Measurements from ENCODE around the gene FOXP4. TPM values are rescaled to one million over a fixed set of nuclear protein-coding genes. Genes with fewer than 3 reads are reported as not detected.
"Not testable (repeated sequence)": the region's sequence is repeated elsewhere in the genome, so short reads cannot be mapped to it uniquely, and the experiment has no call there.

The FOXP4 gene
- total and polyA plus RNA-seq, 2 of the 13 experiments (the other 11 are each of a cell fraction or from before 2014, with no cell fraction given), result 11.0 to 12.4 TPM

GRCh38 chr6:41618598-41618997 lies 72.4 kb downstream of the FOXP4 start (continued):
- TF ChIP-seq RFXAP (CRISPR knock-in tag; IDR thresholded peaks at IDR 0.05; ENCODE audit: borderline replicate concordance) (no peak), CREB1 (IDR thresholded peaks at IDR 0.05) (no peak), CREB1 (CRISPR knock-in tag; IDR thresholded peaks at IDR 0.05) (no peak)

- CTCF ChIA-PET (ENCODE audit: low intra/inter-chr PET ratio, low total read pairs); H2AFZ ChIP-seq (ENCODE audit: low read length); H3K79me2 ChIP-seq (ENCODE audit: insufficient read depth, low read length); POLR2A ChIA-PET; H3K27ac ChIP-seq (ENCODE audit: extremely low read length, insufficient read depth, low read length); ATAC-seq; H3K4me2 ChIP-seq (ENCODE audit: low read depth, low read length); H3K36me3 ChIP-seq (replicated peaks in 1 of 2; ENCODE audit: control insufficient read depth in 1 of 2, insufficient read depth in 2 of 2, low read length in 2 of 2); H3K9ac ChIP-seq (ENCODE audit: insufficient read depth, low read depth, low read length); in situ Hi-C loops (cut with HindIII; ENCODE audit: extremely low pct_ligation_motif_present, low pct_unique_long_range_greater_than_20kb); H3K9me3 ChIP-seq (ENCODE audit: low read length); FAIRE-seq; H3K4me3 ChIP-seq (replicated peaks in 1 of 3; ENCODE audit: insufficient read depth in 1 of 3, low read depth in 2 of 3, low read length in 3 of 3); intact Hi-C loops (cut with micrococcal nuclease; ENCODE audit: unreplicated experiment); H4K20me1 ChIP-seq (ENCODE audit: insufficient read depth, low read length); BruUV-seq (replicated peaks); DNase-seq (ENCODE audit: low spot score): not testable (repeated sequence)
- Histone ChIP-seq H3K27me3 (ENCODE audit: control insufficient read depth in 1 of 2, insufficient read depth in 2 of 2, low read length in 2 of 2) (peaks cover 0 to 16% of the 10 kb centered on the region in 2 experiments; a peak in 2 of 5 replicates), H3K4me1 (ENCODE audit: insufficient read depth, low read length) (peaks cover 21% of the 10 kb centered on the region)
- WGBS (ENCODE audit: low lambda C conversion rate), result 28% methylated on average over 4 of the region's 4 CpGs
These were observed 73.0 kb downstream of the FOXP4 start for GRCh38 chr6:41619193-41619592.

GRCh38 chr6:41621367-41621766 lies 75.2 kb downstream of the FOXP4 start:
- no peaks in the 10 kb centered on the region for H3K79me2 ChIP-seq (ENCODE audit: insufficient read depth, low read length)
- BruUV-seq (replicated peaks), result no TSS peak
- peaks cover 21% of the 10 kb centered on the region for H3K4me1 ChIP-seq (ENCODE audit: insufficient read depth, low read length)
- POLR2A ChIA-PET, result no interaction called here
- no peak overlapping the region for H3K27ac ChIP-seq (ENCODE audit: extremely low read length, insufficient read depth, low read length)
- no peak for ATAC-seq
- no peak overlapping the region for H3K9ac ChIP-seq (ENCODE audit: insufficient read depth, low read depth, low read length)
- in situ Hi-C loops (cut with HindIII; ENCODE audit: extremely low pct_ligation_motif_present, low pct_unique_long_range_greater_than_20kb), result no loop called here
- CTCF ChIA-PET (ENCODE audit: low intra/inter-chr PET ratio, low total read pairs), result no interaction called here
- intact Hi-C loops (cut with micrococcal nuclease; ENCODE audit: unreplicated experiment), result no loop called here
- no peak overlapping the region for H3K4me3 ChIP-seq (replicated peaks in 1 of 3; ENCODE audit: insufficient read depth in 1 of 3, low read depth in 2 of 3, low read length in 3 of 3)
- no peak for FAIRE-seq
- no peak overlapping the region for H2AFZ ChIP-seq (ENCODE audit: low read length)
- no peaks in the 10 kb centered on the region for H4K20me1 ChIP-seq (ENCODE audit: insufficient read depth, low read length)
- peaks cover 0 to 12% of the 10 kb centered on the region in 2 experiments; a peak in 2 of 5 replicates for H3K27me3 ChIP-seq (ENCODE audit: control insufficient read depth in 1 of 2, insufficient read depth in 2 of 2, low read length in 2 of 2)
- H3K4me2 ChIP-seq (ENCODE audit: low read depth, low read length), result no peak overlapping the region
- H3K36me3 ChIP-seq (replicated peaks in 1 of 2; ENCODE audit: control insufficient read depth in 1 of 2, insufficient read depth in 2 of 2, low read length in 2 of 2), result no peaks in the 10 kb centered on the region
- DNase-seq (ENCODE audit: low spot score), result no peak
- no peaks in the 10 kb centered on the region for H3K9me3 ChIP-seq (ENCODE audit: low read length)
- no peak for TF ChIP-seq HMG20B (CRISPR knock-in tag; conservative IDR thresholded peaks at IDR 0.05)
- no peak for TF ChIP-seq PTBP1 (IDR thresholded peaks at IDR 0.05; ENCODE audit: low read depth, low read length, poor library complexity, severe bottlenecking)
- TF ChIP-seq SP2 (CRISPR knock-in tag; IDR thresholded peaks at IDR 0.05), result no peak
- no peak for TF ChIP-seq ZNF253 (CRISPR knock-in tag; IDR thresholded peaks at IDR 0.05; ENCODE audit: borderline replicate concordance)
- no peak for TF ChIP-seq ZNF10 (CRISPR knock-in tag; IDR thresholded peaks at IDR 0.05; ENCODE audit: borderline replicate concordance, low read depth)
- no peak for TF ChIP-seq IKZF5 (CRISPR knock-in tag; IDR thresholded peaks at IDR 0.05)
- TF ChIP-seq ZNF138 (CRISPR knock-in tag; IDR thresholded peaks at IDR 0.05; ENCODE audit: low read depth), result no peak
- no peak for TF ChIP-seq ZBTB38 (CRISPR knock-in tag; IDR thresholded peaks at IDR 0.05)
- TF ChIP-seq EP300 (IDR thresholded peaks at IDR 0.05; ENCODE audit: low read depth in 2 of 2, low read length in 2 of 2), result no peak
- TF ChIP-seq EP300 (CRISPR knock-in tag; IDR thresholded peaks at IDR 0.05; ENCODE audit: borderline replicate concordance), result no peak
- TF ChIP-seq MZF1 (CRISPR knock-in tag; IDR thresholded peaks at IDR 0.05; ENCODE audit: borderline replicate concordance), result no peak
- TF ChIP-seq, protein P1, sequence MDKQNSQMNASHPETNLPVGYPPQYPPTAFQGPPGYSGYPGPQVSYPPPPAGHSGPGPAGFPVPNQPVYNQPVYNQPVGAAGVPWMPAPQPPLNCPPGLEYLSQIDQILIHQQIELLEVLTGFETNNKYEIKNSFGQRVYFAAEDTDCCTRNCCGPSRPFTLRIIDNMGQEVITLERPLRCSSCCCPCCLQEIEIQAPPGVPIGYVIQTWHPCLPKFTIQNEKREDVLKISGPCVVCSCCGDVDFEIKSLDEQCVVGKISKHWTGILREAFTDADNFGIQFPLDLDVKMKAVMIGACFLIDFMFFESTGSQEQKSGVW (CRISPR knock-in tag; IDR thresholded peaks at IDR 0.05; ENCODE audit: borderline replicate concordance), result no peak

All from HepG2 (cell line).